VCaP (cell line): ENCODE measurements around the gene C2CD4D.

Experiments
- H3K27ac ChIP-seq: fragments of 450-650 bp; 2 replicates; pipeline ENCODE4 v1.5.1; 2017
- TF ChIP-seq, protein P1 (sequence below): fragments of 450-650 bp; conservative IDR thresholded peaks from 2 replicates; pipeline ENCODE4 v1.5.1; 2017; ENCODE audit warnings: mild to moderate bottlenecking, moderate library complexity

Gene C2CD4D

DNA sequence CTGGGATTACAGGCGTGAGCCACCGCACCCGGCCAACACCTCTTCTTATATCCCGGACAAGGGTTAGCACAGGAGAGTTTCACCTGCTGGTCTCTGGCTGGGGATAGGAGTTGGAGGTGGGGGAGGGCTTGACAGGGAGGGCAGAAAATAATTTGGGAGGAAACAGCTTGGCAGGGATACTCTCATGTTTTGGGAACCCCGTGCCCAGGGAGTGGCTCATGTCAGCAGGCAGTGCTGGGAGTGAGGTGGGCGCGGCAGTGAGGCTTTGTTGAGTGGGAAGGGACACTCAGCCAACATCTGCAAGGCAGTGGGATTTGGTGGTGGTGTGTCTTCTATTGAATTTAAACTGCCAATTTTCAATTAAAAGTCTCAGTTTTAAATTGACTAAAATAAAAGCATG, 15.0 kb upstream of the C2CD4D start:
- TF ChIP-seq, protein P1, sequence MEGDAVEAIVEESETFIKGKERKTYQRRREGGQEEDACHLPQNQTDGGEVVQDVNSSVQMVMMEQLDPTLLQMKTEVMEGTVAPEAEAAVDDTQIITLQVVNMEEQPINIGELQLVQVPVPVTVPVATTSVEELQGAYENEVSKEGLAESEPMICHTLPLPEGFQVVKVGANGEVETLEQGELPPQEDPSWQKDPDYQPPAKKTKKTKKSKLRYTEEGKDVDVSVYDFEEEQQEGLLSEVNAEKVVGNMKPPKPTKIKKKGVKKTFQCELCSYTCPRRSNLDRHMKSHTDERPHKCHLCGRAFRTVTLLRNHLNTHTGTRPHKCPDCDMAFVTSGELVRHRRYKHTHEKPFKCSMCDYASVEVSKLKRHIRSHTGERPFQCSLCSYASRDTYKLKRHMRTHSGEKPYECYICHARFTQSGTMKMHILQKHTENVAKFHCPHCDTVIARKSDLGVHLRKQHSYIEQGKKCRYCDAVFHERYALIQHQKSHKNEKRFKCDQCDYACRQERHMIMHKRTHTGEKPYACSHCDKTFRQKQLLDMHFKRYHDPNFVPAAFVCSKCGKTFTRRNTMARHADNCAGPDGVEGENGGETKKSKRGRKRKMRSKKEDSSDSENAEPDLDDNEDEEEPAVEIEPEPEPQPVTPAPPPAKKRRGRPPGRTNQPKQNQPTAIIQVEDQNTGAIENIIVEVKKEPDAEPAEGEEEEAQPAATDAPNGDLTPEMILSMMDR: no peak
- no peak overlapping the region for H3K27ac ChIP-seq

GRCh38 chr1:151853411-151853943, 13.9 kb upstream of the C2CD4D start, which contains the start of gene THEM5:
THEM5 (minus strand) TSS chr1:151853712; CDS start chr1:151853565, 147 bp downstream.
- TF ChIP-seq, protein P1: no peak
- no peak within 1 kb of the TSS for H3K27ac ChIP-seq

- TF ChIP-seq, protein P1: no peak
- H3K27ac ChIP-seq: no peak overlapping the region
Observed at GRCh38 chr1:151852733-151853132, 13.1 kb upstream of the C2CD4D start.

- TF ChIP-seq, protein P1: no peak
- no peak overlapping the region for H3K27ac ChIP-seq
Observed at GRCh38 chr1:151851886-151852285, 12.3 kb upstream of the C2CD4D start.

- H3K27ac ChIP-seq: no peak overlapping the region
- TF ChIP-seq, protein P1: no peak
Observed at GRCh38 chr1:151849871-151850270, 10.3 kb upstream of the C2CD4D start.

- TF ChIP-seq, protein P1: no peak
Observed at GRCh38 chr1:151849126-151849525, 9.5 kb upstream of the C2CD4D start.

DNA sequence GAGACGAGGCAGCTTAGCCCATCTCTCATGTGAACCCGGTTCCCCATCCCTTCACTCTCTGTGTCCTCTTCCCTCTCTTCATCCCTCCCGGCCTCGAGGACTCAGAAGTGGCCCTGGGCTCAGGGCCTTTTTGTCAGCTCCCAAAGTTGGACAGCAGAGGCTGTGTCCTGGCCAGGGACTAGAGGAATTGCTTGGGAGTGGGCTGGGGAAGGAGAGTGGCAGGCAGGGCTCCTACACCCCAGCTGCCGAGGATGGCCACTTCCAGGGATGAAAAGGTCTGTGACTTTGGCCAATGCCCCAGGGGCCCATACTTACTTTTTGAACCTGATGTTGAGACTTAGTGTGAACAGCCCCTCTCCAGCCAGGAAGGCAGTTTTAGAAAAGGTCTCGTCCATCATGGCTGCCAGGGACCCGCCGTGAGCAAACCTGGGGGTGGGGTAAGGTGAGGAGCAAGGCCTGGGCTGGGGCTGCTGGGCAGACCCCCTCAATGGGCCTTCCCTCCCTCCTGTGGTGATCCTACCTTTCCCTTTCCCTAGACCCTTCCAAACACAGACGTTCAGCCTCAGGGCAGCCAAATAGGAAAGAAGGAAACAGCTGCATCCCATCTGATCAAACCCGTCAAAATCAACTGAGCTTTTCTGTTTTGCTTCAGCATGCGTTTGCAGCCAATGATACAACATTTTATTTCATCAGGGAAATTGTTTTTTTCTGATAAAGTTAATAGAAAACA, 8.4 kb upstream of the C2CD4D start:
- TF ChIP-seq, protein P1: no peak

More at GRCh38 chr1:151849126-151849525, 9.5 kb upstream of the C2CD4D start:
- H3K27ac ChIP-seq: no peak overlapping the region

More for the DNA sequence above, 8.4 kb upstream of the C2CD4D start:
- no peak overlapping the region for H3K27ac ChIP-seq
